ENCODE data around the gene KLHL28. TPM values are rescaled to one million over a fixed set of nuclear protein-coding genes. Genes with fewer than 3 reads are reported as not detected.
"Not testable (repeated sequence)": the region's sequence is repeated elsewhere in the genome, so short reads cannot be mapped to it uniquely, and the experiment has no call there.

KLHL28 gene
- total RNA-seq, 1 donor from 2014 or later, result 14.5 TPM

GRCh38 chr14:44893535-44893934 lies 68.2 kb downstream of the KLHL28 start:
- Mint-ChIP-seq H3K36me3 (peaks cover 5% of the 10 kb centered on the region), H3K4me3 (no peak overlapping the region), H3K27me3 (no peaks in the 10 kb centered on the region), H3K9me3 (peaks cover 9% of the 10 kb centered on the region), H3K27ac (no peak overlapping the region), H3K4me1 (ENCODE audit: unreplicated experiment) (no peaks in the 10 kb centered on the region)
- DNase-seq (ENCODE audit: extremely low spot score, unreplicated experiment), result no peak
- TF ChIP-seq CTCF (conservative IDR thresholded peaks at IDR 0.05), result no peak

- not testable (repeated sequence) for H3K27ac Mint-ChIP-seq; H3K4me1 Mint-ChIP-seq (ENCODE audit: unreplicated experiment); H3K36me3 Mint-ChIP-seq
These were observed 69.9 kb downstream of the KLHL28 start for GRCh38 chr14:44891726-44892372.

GRCh38 chr14:44889595-44890471 lies 71.9 kb downstream of the KLHL28 start:
- Mint-ChIP-seq H3K9me3 (peaks cover 4% of the 10 kb centered on the region), H3K27me3 (no peaks in the 10 kb centered on the region), H3K4me1 (ENCODE audit: unreplicated experiment) (no peaks in the 10 kb centered on the region), H3K4me3 (no peak overlapping the region), H3K36me3 (no peaks in the 10 kb centered on the region), H3K27ac (no peak overlapping the region)
- no peak for TF ChIP-seq CTCF (conservative IDR thresholded peaks at IDR 0.05)
- no peak for DNase-seq (ENCODE audit: extremely low spot score, unreplicated experiment)

More at GRCh38 chr14:44891726-44892372, 69.9 kb downstream of the KLHL28 start:
- not testable (repeated sequence) for H3K27me3 Mint-ChIP-seq; H3K9me3 Mint-ChIP-seq; DNase-seq (ENCODE audit: extremely low spot score, unreplicated experiment); H3K4me3 Mint-ChIP-seq

- Mint-ChIP-seq H3K4me3 (no peak overlapping the region), H3K27me3 (no peaks in the 10 kb centered on the region), H3K4me1 (ENCODE audit: unreplicated experiment) (no peaks in the 10 kb centered on the region), H3K27ac (no peak overlapping the region), H3K36me3 (no peaks in the 10 kb centered on the region), H3K9me3 (peaks cover 4% of the 10 kb centered on the region)
- no peak for DNase-seq (ENCODE audit: extremely low spot score, unreplicated experiment)
- TF ChIP-seq CTCF (conservative IDR thresholded peaks at IDR 0.05), result no peak
These were observed 74.2 kb downstream of the KLHL28 start for GRCh38 chr14:44887596-44887955.

GRCh38 chr14:44886860-44887595 lies 74.7 kb downstream of the KLHL28 start:
- TF ChIP-seq CTCF (conservative IDR thresholded peaks at IDR 0.05), result no peak
- Mint-ChIP-seq H3K4me1 (ENCODE audit: unreplicated experiment) (no peaks in the 10 kb centered on the region), H3K27me3 (no peaks in the 10 kb centered on the region), H3K4me3 (no peak overlapping the region), H3K9me3 (peaks cover 1% of the 10 kb centered on the region), H3K36me3 (no peaks in the 10 kb centered on the region), H3K27ac (no peak overlapping the region)
- DNase-seq (ENCODE audit: extremely low spot score, unreplicated experiment), result no peak
